Stomach (tissue), 4 donors: ENCODE measurements around the gene LRCH1.

Experiments used
- CTCF ChIP-seq, 7 experiments: fragments of 450-650 bp in 4 of 7; fragments of 200-600 bp in 3 of 7; sonication (generic) in 3 of 7; IDR thresholded peaks; one replicate each; pipeline ENCODE4 v1.5.1; 2016 to 2019; ENCODE audit warnings: antibody characterized with exemption in 7 of 7, control low read depth in 2 of 7, mild to moderate bottlenecking in 1 of 7
- EP300 ChIP-seq: sonication (generic); formaldehyde crosslinking; IDR thresholded peaks from one replicate; pipeline ENCODE4 v1.6.1; 2017; ENCODE audit warnings: antibody characterized with exemption
- POLR2A ChIP-seq, 4 donors: fragments of 450-650 bp; IDR thresholded peaks; one replicate each; pipeline ENCODE4 v1.6.1; 2016; ENCODE audit warnings: antibody characterized with exemption in 4 of 4, control low read depth in 2 of 4, mild to moderate bottlenecking in 1 of 4, moderate library complexity in 1 of 4
- POLR2AphosphoS5 ChIP-seq, 3 donors: sonication (generic); formaldehyde crosslinking; IDR thresholded peaks; one replicate each; pipeline ENCODE4 v1.6.1; 2016; ENCODE audit warnings: antibody characterized with exemption in 3 of 3

DNA sequence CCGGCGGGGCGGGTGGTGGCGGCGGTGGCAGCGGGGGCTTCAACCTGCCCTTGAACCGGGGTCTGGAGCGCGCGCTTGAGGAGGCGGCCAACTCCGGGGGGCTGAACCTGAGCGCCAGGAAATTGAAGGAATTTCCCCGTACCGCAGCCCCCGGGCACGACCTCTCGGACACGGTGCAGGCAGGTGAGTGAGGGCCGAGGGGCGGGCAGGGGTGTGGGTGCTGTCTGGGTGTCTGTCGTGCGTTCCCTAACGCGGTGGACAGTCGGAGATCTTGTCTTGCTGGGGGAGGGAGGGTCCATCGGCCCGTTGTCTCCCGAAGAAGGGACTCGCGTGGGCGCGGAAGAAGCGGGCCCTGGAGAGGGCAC is 533 bp downstream of the LRCH1 start:
- TF ChIP-seq POLR2A (IDR thresholded peaks at IDR 0.05): no peak
- no peak for TF ChIP-seq CTCF (IDR thresholded peaks at IDR 0.05)
- no peak for TF ChIP-seq EP300
- no peak for TF ChIP-seq POLR2AphosphoS5 (IDR thresholded peaks at IDR 0.05)
